Dendritic cell treated with granulocyte-macrophage colony-stimulating factor and Interleukin-4, amounts not matched to agents 40 ng/mL and 50 ng/mL, for 4 days (primary cell): ENCODE data around the gene MDH1B.
"Not testable (repeated sequence)": the region's sequence is repeated elsewhere in the genome, so short reads cannot be mapped to it uniquely, and the experiment has no call there.

ENCODE experiments used
- H3K27ac Mint-ChIP-seq: one replicate; pipeline ENCODE4 v1.8.0; 2022; ENCODE audit warnings: mild to moderate bottlenecking, mixed read lengths
- H3K27me3 Mint-ChIP-seq: one replicate; pipeline ENCODE4 v1.8.0; 2022; ENCODE audit warnings: mild to moderate bottlenecking, mixed read lengths
- H3K36me3 Mint-ChIP-seq: one replicate; pipeline ENCODE4 v1.8.0; 2022; ENCODE audit warnings: low read depth, mixed read lengths
- H3K4me1 Mint-ChIP-seq: one replicate; pipeline ENCODE4 v1.8.0; 2022; ENCODE audit warnings: low read depth, mixed read lengths
- H3K4me3 Mint-ChIP-seq: one replicate; pipeline ENCODE4 v1.8.0; 2022; ENCODE audit warnings: mild to moderate bottlenecking, moderate library complexity, mixed read lengths
- H3K9me3 Mint-ChIP-seq: one replicate; pipeline ENCODE4 v1.8.0; 2022; ENCODE audit warnings: mixed read lengths
- intact Hi-C: fragments of 100-400 bp; cut with micrococcal nuclease; formaldehyde crosslinking; loops from one replicate; pipeline ENCODE4 v1.15.0; 2022

Gene MDH1B

GRCh38 chr2:206728277-206729199 lies 36.6 kb downstream of the MDH1B start:
- no peaks in the 10 kb centered on the region for H3K9me3 Mint-ChIP-seq
- H3K27me3 Mint-ChIP-seq, result peaks cover 33% of the 10 kb centered on the region
- peaks cover 4% of the 10 kb centered on the region for H3K4me1 Mint-ChIP-seq
- no peak overlapping the region for H3K27ac Mint-ChIP-seq
- intact Hi-C loops, result no loop called here
- no peak overlapping the region for H3K4me3 Mint-ChIP-seq
- no peaks in the 10 kb centered on the region for H3K36me3 Mint-ChIP-seq

- Mint-ChIP-seq H3K4me3 (no peak overlapping the region), H3K36me3 (no peaks in the 10 kb centered on the region), H3K27ac (no peak overlapping the region), H3K4me1 (peaks cover 4% of the 10 kb centered on the region), H3K9me3 (peaks cover 3% of the 10 kb centered on the region), H3K27me3 (peaks cover 32% of the 10 kb centered on the region)
- intact Hi-C loops, result no loop called here
These were observed 37.8 kb downstream of the MDH1B start for GRCh38 chr2:206727287-206727686.

- no peaks in the 10 kb centered on the region for H3K36me3 Mint-ChIP-seq
- peaks cover 2% of the 10 kb centered on the region for H3K4me1 Mint-ChIP-seq
- H3K4me3 Mint-ChIP-seq, result no peak overlapping the region
- peaks cover 8% of the 10 kb centered on the region for H3K9me3 Mint-ChIP-seq
- no peak overlapping the region for H3K27ac Mint-ChIP-seq
- intact Hi-C loops, result no loop called here
- H3K27me3 Mint-ChIP-seq, result peaks cover 19% of the 10 kb centered on the region
These were observed 41.8 kb downstream of the MDH1B start for GRCh38 chr2:206723288-206723687.

- intact Hi-C loops, result no loop called here
- Mint-ChIP-seq H3K36me3 (no peaks in the 10 kb centered on the region), H3K9me3 (peaks cover 8% of the 10 kb centered on the region), H3K4me3 (no peak overlapping the region), H3K27ac (no peak overlapping the region), H3K27me3 (peaks cover 8% of the 10 kb centered on the region), H3K4me1 (no peaks in the 10 kb centered on the region)
These were observed 43.7 kb downstream of the MDH1B start for GRCh38 chr2:206721256-206721920.

GRCh38 chr2:206718296-206718695 lies 46.8 kb downstream of the MDH1B start, which contains the start of gene DYTN:
TSS of gene DYTN (minus strand) at chr2:206718396. CDS start at chr2:206718279, 117 bp downstream.
- Mint-ChIP-seq H3K27ac (no peak within 1 kb of the TSS), H3K36me3 (no peaks in the 10 kb centered on the region), H3K9me3 (peaks cover 8% of the 10 kb centered on the region), H3K27me3 (peaks cover 11% of the 10 kb centered on the region), H3K4me3 (no peak within 1 kb of the TSS), H3K4me1 (peaks cover 14% of the 10 kb centered on the region)
- intact Hi-C loops, result no loop called here

GRCh38 chr2:206716623-206717022 lies 48.5 kb downstream of the MDH1B start:
- no peaks in the 10 kb centered on the region for H3K9me3 Mint-ChIP-seq
- H3K27ac Mint-ChIP-seq, result no peak overlapping the region
- H3K27me3 Mint-ChIP-seq, result peaks cover 8% of the 10 kb centered on the region

GRCh38 chr2:206715183-206715582 lies 49.9 kb downstream of the MDH1B start:
- H3K4me3 Mint-ChIP-seq, H3K36me3 Mint-ChIP-seq, H3K27me3 Mint-ChIP-seq, H3K9me3 Mint-ChIP-seq, intact Hi-C loops: not testable (repeated sequence)
- peak overlapping the region; percentile 23 for H3K27ac Mint-ChIP-seq
- H3K4me1 Mint-ChIP-seq, result peaks cover 21% of the 10 kb centered on the region

More at GRCh38 chr2:206716623-206717022, 48.5 kb downstream of the MDH1B start:
- peaks cover 21% of the 10 kb centered on the region for H3K4me1 Mint-ChIP-seq
- intact Hi-C loops, result no loop called here
- no peaks in the 10 kb centered on the region for H3K36me3 Mint-ChIP-seq
- no peak overlapping the region for H3K4me3 Mint-ChIP-seq

GRCh38 chr2:206713746-206714145 lies 51.4 kb downstream of the MDH1B start:
- Mint-ChIP-seq H3K36me3 (no peaks in the 10 kb centered on the region), H3K4me1 (peaks cover 21% of the 10 kb centered on the region), H3K4me3 (peak overlapping the region; percentile 44), H3K27me3 (peaks cover 13% of the 10 kb centered on the region), H3K27ac (peak overlapping the region; percentile 84), H3K9me3 (no peaks in the 10 kb centered on the region)
- intact Hi-C loops, result no loop called here

- no peaks in the 10 kb centered on the region for H3K9me3 Mint-ChIP-seq
- no peak overlapping the region for H3K27ac Mint-ChIP-seq
- intact Hi-C loops, result no loop called here
- no peaks in the 10 kb centered on the region for H3K36me3 Mint-ChIP-seq
- H3K4me1 Mint-ChIP-seq, result peaks cover 12% of the 10 kb centered on the region
- H3K27me3 Mint-ChIP-seq, result peaks cover 19% of the 10 kb centered on the region
- no peak overlapping the region for H3K4me3 Mint-ChIP-seq
These were observed 56.8 kb downstream of the MDH1B start for GRCh38 chr2:206708286-206708685.

- H3K4me1 Mint-ChIP-seq, result peaks cover 8% of the 10 kb centered on the region
- no peaks in the 10 kb centered on the region for H3K9me3 Mint-ChIP-seq
- intact Hi-C loops, result no loop called here
- peaks cover 21% of the 10 kb centered on the region for H3K27me3 Mint-ChIP-seq
- no peaks in the 10 kb centered on the region for H3K36me3 Mint-ChIP-seq
- H3K4me3 Mint-ChIP-seq, result no peak overlapping the region
- H3K27ac Mint-ChIP-seq, result no peak overlapping the region
These were observed 57.9 kb downstream of the MDH1B start for GRCh38 chr2:206707164-206707701.

- Mint-ChIP-seq H3K4me1 (peaks cover 12% of the 10 kb centered on the region), H3K4me3 (no peak overlapping the region), H3K36me3 (no peaks in the 10 kb centered on the region), H3K27ac (no peak overlapping the region), H3K27me3 (peaks cover 16% of the 10 kb centered on the region), H3K9me3 (no peaks in the 10 kb centered on the region)
- intact Hi-C loops, result no loop called here
These were observed 63.0 kb downstream of the MDH1B start for GRCh38 chr2:206701952-206702605.

- H3K4me3 Mint-ChIP-seq, result peak overlapping the region; percentile 65
- H3K27ac Mint-ChIP-seq, result no peak overlapping the region
- no peaks in the 10 kb centered on the region for H3K36me3 Mint-ChIP-seq
- peaks cover 10% of the 10 kb centered on the region for H3K4me1 Mint-ChIP-seq
- no peaks in the 10 kb centered on the region for H3K9me3 Mint-ChIP-seq
- H3K27me3 Mint-ChIP-seq, result peaks cover 10% of the 10 kb centered on the region
- intact Hi-C loops, result no loop called here
These were observed 65.0 kb downstream of the MDH1B start for GRCh38 chr2:206700156-206700555.

GRCh38 chr2:206698811-206699210 lies 66.3 kb downstream of the MDH1B start:
- no peak overlapping the region for H3K27ac Mint-ChIP-seq
- no peaks in the 10 kb centered on the region for H3K36me3 Mint-ChIP-seq
- peaks cover 10% of the 10 kb centered on the region for H3K4me1 Mint-ChIP-seq
- H3K9me3 Mint-ChIP-seq, result no peaks in the 10 kb centered on the region
- no peak overlapping the region for H3K4me3 Mint-ChIP-seq
- peaks cover 9% of the 10 kb centered on the region for H3K27me3 Mint-ChIP-seq
- intact Hi-C loops, result no loop called here

GRCh38 chr2:206696910-206697309 lies 68.2 kb downstream of the MDH1B start:
- H3K4me3 Mint-ChIP-seq, result no peak overlapping the region
- H3K27me3 Mint-ChIP-seq, result peaks cover 7% of the 10 kb centered on the region
- H3K27ac Mint-ChIP-seq, result no peak overlapping the region
- intact Hi-C loops, result no loop called here
- H3K4me1 Mint-ChIP-seq, result peaks cover 10% of the 10 kb centered on the region
- no peaks in the 10 kb centered on the region for H3K36me3 Mint-ChIP-seq
- H3K9me3 Mint-ChIP-seq, result no peaks in the 10 kb centered on the region
